Measurements from ENCODE around the gene RNLS.
A peak's percentile ranks its signal among the peaks of the same experiment; 100 is the strongest.

The RNLS gene

GRCh38 chr10:88473989-88474883, 108.9 kb downstream of the RNLS start:
- DNase-seq: no peak

DNA sequence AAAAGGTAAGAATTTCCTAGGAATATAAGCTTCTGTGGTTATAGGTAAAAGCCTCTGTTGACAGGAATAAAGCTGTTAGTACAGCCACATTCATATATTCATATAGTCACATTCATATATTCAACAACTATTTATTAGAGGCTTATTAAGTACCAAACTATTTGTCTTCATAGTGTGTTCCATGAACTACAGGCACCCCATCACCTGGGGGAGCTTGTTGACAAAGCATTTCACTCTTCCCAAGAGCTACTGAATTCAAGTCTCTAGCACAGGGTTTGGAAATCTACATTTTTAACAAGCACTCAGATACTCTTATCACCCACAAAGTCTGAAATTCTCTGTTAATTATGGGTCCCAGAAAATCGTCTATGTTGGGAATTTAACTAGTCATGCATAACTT, 110.6 kb downstream of the RNLS start:
- DNase-seq: no peak

GRCh38 chr10:88471899-88472298, 111.2 kb downstream of the RNLS start:
- DNase-seq: no peak

GRCh38 chr10:88467835-88468485, 115.2 kb downstream of the RNLS start:
- DNase-seq: no peak

GRCh38 chr10:88466786-88467185, 116.3 kb downstream of the RNLS start:
- DNase-seq: no peak

DNA sequence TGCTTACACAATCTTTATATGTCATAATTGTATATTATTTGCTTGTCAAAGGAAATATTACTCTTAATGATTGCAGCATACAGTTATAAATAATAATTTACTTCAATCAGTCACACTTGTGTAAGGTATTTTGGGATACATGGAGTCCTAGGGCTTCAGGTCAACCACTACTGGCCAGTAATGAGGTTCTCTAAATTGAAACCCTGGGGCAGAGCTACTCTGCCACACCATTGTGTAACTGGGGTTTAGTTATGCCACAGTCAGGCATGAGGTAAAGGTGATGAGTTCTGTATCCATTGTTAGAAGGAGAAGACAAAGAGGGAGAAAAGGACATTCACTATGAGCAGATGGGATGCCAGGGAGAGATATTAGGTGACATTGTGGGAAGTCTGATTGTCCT, 117.4 kb downstream of the RNLS start:
- DNase-seq: no peak

- no peak for DNase-seq
These were observed 119.3 kb downstream of the RNLS start for GRCh38 chr10:88463811-88464210.

GRCh38 chr10:88461426-88461825, 121.7 kb downstream of the RNLS start:
- no peak for DNase-seq

DNA sequence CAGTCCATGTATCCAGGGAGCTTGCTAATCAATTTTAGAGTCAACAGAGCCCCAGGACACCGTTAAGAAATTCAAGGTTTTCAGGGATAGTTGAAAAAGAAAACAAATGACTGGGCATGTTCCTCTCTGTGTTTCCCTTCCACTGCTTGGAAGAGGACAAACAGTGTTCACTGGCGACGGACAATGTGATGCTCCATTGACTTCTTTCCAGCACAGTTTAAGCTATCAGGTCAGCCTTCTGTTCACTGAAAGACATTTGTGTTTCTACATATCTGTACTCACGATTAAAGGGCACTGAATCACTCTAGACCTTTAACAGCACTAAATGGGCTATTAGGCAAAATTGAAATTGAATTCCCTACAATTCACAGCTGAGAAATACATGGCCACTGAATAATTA, 123.6 kb downstream of the RNLS start:
- no peak for DNase-seq

DNA sequence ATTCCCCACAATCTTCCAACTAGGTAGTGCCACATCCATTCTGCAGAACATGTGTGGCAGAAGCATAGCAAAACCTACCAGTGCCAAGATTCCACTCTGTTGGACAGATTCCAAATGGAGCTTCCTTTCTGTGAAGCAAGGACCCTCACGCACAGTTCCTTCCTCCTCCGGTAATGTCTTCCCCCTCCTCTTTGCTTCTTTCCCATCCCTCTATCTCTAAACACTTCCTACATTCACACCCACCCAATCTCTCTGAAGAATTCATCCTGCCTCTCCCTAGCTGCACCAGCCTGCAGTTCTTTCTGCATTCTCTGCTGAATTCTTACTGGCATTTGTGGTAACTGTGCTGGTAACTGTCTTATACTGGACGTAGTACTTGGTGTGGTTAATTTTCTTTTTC, 124.9 kb downstream of the RNLS start:
- DNase-seq: no peak

GRCh38 chr10:88457660-88458059, 125.5 kb downstream of the RNLS start:
- DNase-seq: no peak

- DNase-seq: peak; percentile 10 to 37 (median 27)
These were observed 126.4 kb downstream of the RNLS start for GRCh38 chr10:88456730-88457129.

DNA sequence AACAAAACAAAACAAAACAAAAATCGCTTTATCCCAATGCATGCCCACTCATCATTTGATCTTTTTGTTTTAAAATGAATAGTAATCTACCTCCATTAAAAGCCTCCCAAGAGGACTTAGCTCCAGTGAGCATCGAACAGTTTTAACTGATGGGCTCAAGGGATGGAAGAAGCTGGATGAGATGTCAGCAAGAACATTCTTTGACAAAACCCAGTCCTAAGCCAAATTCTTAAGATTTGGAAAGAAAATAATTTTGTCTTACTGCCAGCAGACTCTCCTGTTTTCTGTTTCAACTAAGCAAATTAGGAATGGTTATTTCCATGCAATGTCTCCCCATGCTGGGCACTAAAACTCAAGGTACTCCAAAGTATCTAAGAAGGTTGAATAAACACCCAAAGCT, 127.3 kb downstream of the RNLS start:
- DNase-seq: no peak

GRCh38 chr10:88450201-88450600, 132.9 kb downstream of the RNLS start:
- DNase-seq: no peak

- DNase-seq: peak; percentile 18 to 67 (median 55)
These were observed 140.4 kb downstream of the RNLS start for GRCh38 chr10:88442716-88443115.

DNA sequence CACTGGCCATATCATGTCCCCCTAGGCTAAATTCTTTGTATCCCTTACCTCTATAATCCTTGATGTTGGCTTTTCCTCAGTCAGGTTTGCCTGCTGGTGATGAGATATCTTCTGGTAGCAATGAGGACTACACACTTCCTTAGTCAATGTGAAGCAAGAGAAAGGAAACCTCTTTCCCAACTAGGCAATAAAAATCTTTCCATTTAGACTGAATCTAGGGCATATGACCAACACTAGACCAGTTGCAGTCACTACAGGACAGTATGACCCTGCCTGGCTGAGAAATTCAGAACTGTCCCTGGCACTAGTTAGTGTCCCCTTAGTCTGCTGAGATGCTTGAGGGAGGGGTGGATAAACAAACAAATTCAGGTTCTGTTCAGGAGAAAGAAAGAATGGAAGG, 142.6 kb downstream of the RNLS start:
- DNase-seq: peak; percentile 41 to 64 (median 59)

GRCh38 chr10:88439932-88440331, 143.2 kb downstream of the RNLS start:
- DNase-seq: no peak

DNA sequence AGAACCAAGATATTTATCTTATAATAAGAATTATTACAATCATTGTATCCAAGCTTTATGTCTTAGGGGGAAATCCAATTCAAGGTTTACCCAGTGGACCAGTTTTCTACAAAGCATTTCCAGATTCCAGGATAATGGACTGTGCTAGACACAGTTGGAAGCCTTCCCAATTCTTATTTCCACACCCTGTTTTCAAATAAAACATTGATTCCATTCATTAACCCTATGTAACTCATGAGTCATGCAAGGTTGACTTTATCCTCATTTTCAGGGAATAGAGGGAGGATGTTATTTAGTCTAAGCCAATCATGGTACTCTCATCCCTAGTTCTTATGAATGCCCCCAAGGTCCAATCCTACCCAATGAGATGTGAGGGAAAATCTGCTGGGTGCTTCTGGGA, 145.7 kb downstream of the RNLS start:
- DNase-seq: no peak

DNA sequence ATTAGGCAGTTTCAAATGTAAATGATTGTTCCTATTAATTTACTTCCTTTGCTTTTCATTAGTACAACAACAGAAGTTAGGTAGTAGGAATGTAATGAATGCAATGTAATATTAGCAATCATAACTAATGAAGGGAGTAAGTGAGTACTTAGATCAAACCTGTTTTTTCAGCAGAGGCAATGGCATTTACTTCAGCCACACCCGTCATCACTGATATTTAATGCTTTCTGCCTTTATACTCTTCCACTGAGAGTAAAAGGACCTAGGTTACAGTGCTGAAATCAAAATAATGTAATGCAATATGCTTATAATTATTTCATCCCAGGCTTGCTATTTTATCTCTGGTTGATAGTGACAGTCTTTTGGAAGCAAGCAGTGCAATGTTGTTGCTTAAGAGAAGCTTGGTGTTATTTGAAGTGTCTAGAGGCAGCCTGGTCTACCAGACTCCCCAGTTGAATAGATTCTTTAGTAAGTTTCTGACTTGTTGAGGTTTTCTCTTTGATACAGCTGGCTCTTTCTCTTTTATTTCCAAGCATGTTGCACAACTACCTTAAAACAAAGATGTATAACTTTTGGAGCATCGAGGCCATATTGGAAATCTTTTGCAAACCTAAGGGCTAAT, 149.4 kb downstream of the RNLS start:
- no peak for DNase-seq

- DNase-seq: no peak
These were observed 152.0 kb downstream of the RNLS start for GRCh38 chr10:88431103-88431502.

GRCh38 chr10:88428976-88429375, 154.1 kb downstream of the RNLS start:
- DNase-seq: no peak

DNA sequence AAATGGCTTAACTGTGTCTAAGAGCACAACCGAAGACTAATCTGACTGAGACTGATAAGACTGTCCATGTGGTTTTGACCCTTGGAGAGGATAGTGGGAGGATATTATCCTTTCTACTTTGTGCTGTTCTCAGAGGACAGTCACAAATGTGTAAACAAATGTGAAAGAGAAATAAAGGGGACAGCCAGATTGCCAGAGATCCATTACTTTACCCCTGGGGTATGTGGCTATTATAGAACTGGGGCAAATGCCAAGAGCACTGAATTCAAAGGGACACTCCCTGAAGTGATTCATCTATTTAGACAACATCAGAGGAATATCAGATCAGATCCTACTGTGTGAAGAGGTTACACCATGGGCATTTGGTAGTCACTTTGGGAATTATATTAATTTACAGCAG, 154.7 kb downstream of the RNLS start:
- no peak for DNase-seq

GRCh38 chr10:88427024-88427423, 156.1 kb downstream of the RNLS start:
- DNase-seq: no peak

GRCh38 chr10:88424881-88425280, 158.2 kb downstream of the RNLS start:
- DNase-seq: no peak
